A549 (cell line): ENCODE data around the gene CDH4. TPM values are rescaled to one million over a fixed set of nuclear protein-coding genes. Genes with fewer than 3 reads are reported as not detected.

Experiments
- ATAC-seq, 2 experiments: fragments of 200-7000 bp in 1 of 2; fragments of >200 bp in 1 of 2; cut with Nextera tagmentation in 1 of 2; cut with Tn5 transposase in 1 of 2; 3 replicates each; pipeline versions ENCODE4 v1.8.0 to v1.9.1; 2018 to 2020; ENCODE audit warnings: mild to moderate bottlenecking in 1 of 2, moderate library complexity in 1 of 2
- CTCF ChIA-PET: fragments of 300-600 bp; sonication (Branson Sonifier 250); formaldehyde crosslinking; extraction: SDS; loops from one replicate; lab custom pipeline; 2021; ENCODE audit warnings: antibody characterized with exemption, inconsistent platforms; lab: Yijun Ruan, JAX
- POLR2A ChIA-PET: fragments of 350-600 bp; formaldehyde crosslinking; extraction: SDS; loops from one replicate; lab custom pipeline; 2021; ENCODE audit warnings: antibody characterized with exemption, inconsistent platforms; lab: Yijun Ruan, JAX
- DNase-seq, 2 experiments: peaks; one replicate each; pipeline versions ENCODE4 v3.0.0 to v3.0.0-alpha.2; 2011 to 2016; ENCODE audit warnings: low read depth in 1 of 2, low spot score in 1 of 2
- FAIRE-seq: peaks from 2 replicates; lab custom pipeline; 2011; peaks lifted over from hg19 to GRCh38; lab: Jason Lieb, UNC
- H3K27ac ChIP-seq, 2 experiments: fragments of >200 bp; sonication (Bioruptor Twin); formaldehyde crosslinking; 3 replicates each; pipeline ENCODE4 v1.5.1; 2016 to 2017
- H3K4me1 ChIP-seq: fragments of >200 bp; sonication (Bioruptor Twin); formaldehyde crosslinking; 3 replicates; pipeline ENCODE4 v1.6.1; 2016
- H3K4me2 ChIP-seq: fragments of >200 bp; sonication (Bioruptor Twin); formaldehyde crosslinking; 3 replicates; pipeline ENCODE4 v1.6.1; 2016
- H3K4me3 ChIP-seq: fragments of >200 bp; sonication (Bioruptor Twin); formaldehyde crosslinking; 3 replicates; pipeline ENCODE4 v1.5.1; 2016
- H3K9me3 ChIP-seq: fragments of >200 bp; sonication (Bioruptor Twin); formaldehyde crosslinking; 3 replicates; pipeline ENCODE4 v1.6.1; 2016
- ATOH8 ChIP-seq: fragments of 250-450 bp; sonication (Bioruptor Pico); IDR thresholded peaks from 2 replicates; pipeline ENCODE4 v1.5.0; 2020; ENCODE audit warnings: low read depth, mild to moderate bottlenecking, moderate library complexity
- BHLHE40 ChIP-seq: IDR thresholded peaks from 2 replicates; pipeline ENCODE4 v1.6.1; 2012; ENCODE audit warnings: low read depth, low read length, inconsistent platforms
- CBX8 ChIP-seq: fragments of 200-600 bp; sonication (generic); IDR thresholded peaks from 2 replicates; pipeline ENCODE4 v1.6.1; 2016
- CHD2 ChIP-seq: fragments of 150-350 bp; IDR thresholded peaks from 2 replicates; pipeline ENCODE4 v1.6.1; 2014; ENCODE audit warnings: low read length; ENCODE audit not compliant: partially characterized antibody
- CTCF ChIP-seq: fragments of >200 bp; sonication (Bioruptor Twin); formaldehyde crosslinking; IDR thresholded peaks from 3 replicates; pipeline ENCODE4 v1.5.1; 2016
- EHMT2 ChIP-seq: fragments of 200-600 bp; sonication (generic); IDR thresholded peaks from 2 replicates; pipeline ENCODE4 v1.6.1; 2016; ENCODE audit warnings: antibody characterized with exemption, low read depth, mild to moderate bottlenecking, moderate library complexity
- EP300 ChIP-seq, 2 experiments: fragments of >200 bp; sonication (Bioruptor Twin); formaldehyde crosslinking; IDR thresholded peaks; 2 replicates in 1 of 2; 3 replicates in 1 of 2; pipeline ENCODE4 v1.6.1; 2016 to 2017
- FOSB ChIP-seq: fragments of 250-450 bp; sonication (Bioruptor Pico); IDR thresholded peaks from 2 replicates; pipeline ENCODE4 v1.5.0; 2020; ENCODE audit warnings: mild to moderate bottlenecking, moderate library complexity
- FOSL2 ChIP-seq, 2 experiments: fragments of 450-650 bp in 1 of 2; fragments of >200 bp in 1 of 2; sonication (Bioruptor Twin) in 1 of 2; formaldehyde crosslinking; IDR thresholded peaks; 2 replicates each; pipeline versions ENCODE4 v1.5.0 to v1.6.1; 2016 to 2020; ENCODE audit warnings: mild to moderate bottlenecking in 1 of 2, moderate library complexity in 1 of 2
- HOXB5 ChIP-seq: fragments of 250-450 bp; sonication (Bioruptor Pico); IDR thresholded peaks from 2 replicates; pipeline ENCODE4 v1.5.0; 2020; ENCODE audit warnings: mild to moderate bottlenecking, moderate library complexity
- JUN ChIP-seq, 2 experiments: fragments of >200 bp; sonication (Bioruptor Twin); formaldehyde crosslinking; IDR thresholded peaks; 2 replicates in 1 of 2; 3 replicates in 1 of 2; pipeline ENCODE4 v1.6.1; 2016 to 2017
- KDM1A ChIP-seq: fragments of 200-600 bp; sonication (generic); IDR thresholded peaks from 2 replicates; pipeline ENCODE4 v1.6.1; 2016; ENCODE audit warnings: low read depth, mild to moderate bottlenecking
- MAFK ChIP-seq: fragments of 450-650 bp; IDR thresholded peaks from 2 replicates; pipeline ENCODE4 v1.6.1; 2014; ENCODE audit not compliant: partially characterized antibody
- MYC ChIP-seq: IDR thresholded peaks from 2 replicates; pipeline ENCODE4 v1.6.1; 2012; ENCODE audit warnings: mild to moderate bottlenecking, inconsistent platforms, low read length, improper control_type of control experiment, borderline replicate concordance
- NR3C1 ChIP-seq: fragments of >200 bp; sonication (Bioruptor Twin); formaldehyde crosslinking; IDR thresholded peaks from 3 replicates; pipeline ENCODE4 v1.6.1; 2017
- PHF8 ChIP-seq: fragments of 200-600 bp; sonication (generic); IDR thresholded peaks from 2 replicates; pipeline ENCODE4 v1.6.1; 2016; ENCODE audit warnings: low read depth, mild to moderate bottlenecking, antibody characterized with exemption, moderate library complexity, borderline replicate concordance
- POLR2A ChIP-seq: IDR thresholded peaks from 2 replicates; pipeline ENCODE4 v1.6.1; 2012; ENCODE audit warnings: mild to moderate bottlenecking, low read length
- RAD21 ChIP-seq, 2 experiments: fragments of >200 bp in 1 of 2; sonication (Bioruptor Twin) in 1 of 2; formaldehyde crosslinking in 1 of 2; IDR thresholded peaks in 1 of 2; conservative IDR thresholded peaks in 1 of 2; 2 replicates in 1 of 2; 3 replicates in 1 of 2; pipeline ENCODE4 v1.6.1; 2012 to 2018; ENCODE audit warnings: inconsistent platforms in 1 of 2
- RARB ChIP-seq: fragments of 250-450 bp; sonication (Bioruptor Pico); IDR thresholded peaks from 2 replicates; pipeline ENCODE4 v1.8.0; 2021; ENCODE audit warnings: mild to moderate bottlenecking, moderate library complexity
- RNF2 ChIP-seq: fragments of 200-600 bp; sonication (generic); IDR thresholded peaks from 2 replicates; pipeline ENCODE4 v1.6.1; 2016; ENCODE audit warnings: low read depth, mild to moderate bottlenecking, antibody characterized with exemption, moderate library complexity, borderline replicate concordance
- TP53 ChIP-seq: fragments of 250-450 bp; sonication (Bioruptor Pico); IDR thresholded peaks from 2 replicates; pipeline ENCODE4 v1.5.0; 2021; ENCODE audit warnings: mild to moderate bottlenecking, moderate library complexity
- ZFP36 ChIP-seq: fragments of 450-650 bp; IDR thresholded peaks from 2 replicates; pipeline ENCODE4 v1.6.1; 2014; ENCODE audit warnings: borderline replicate concordance; ENCODE audit not compliant: partially characterized antibody
- ZNF302 ChIP-seq: fragments of 250-450 bp; sonication (Bioruptor Pico); IDR thresholded peaks from 2 replicates; pipeline ENCODE4 v1.9.0; 2021; ENCODE audit warnings: inconsistent platforms, mild to moderate bottlenecking, moderate library complexity
- ZSCAN20 ChIP-seq: fragments of 250-450 bp; sonication (Bioruptor Pico); IDR thresholded peaks from 2 replicates; pipeline ENCODE4 v1.8.0; 2022; ENCODE audit warnings: mild to moderate bottlenecking, moderate library complexity
- WGBS: methylation state at CpG from one replicate; pipeline ENCODE4 v1.1.6; 2017; ENCODE audit errors: missing lambda C conversion rate; 5-methylcytosine and 5-hydroxymethylcytosine counted together
- polyA plus RNA-seq, 4 experiments: library from polyadenylated mRNA; depleted of rRNA in 3 of 4; stranded (reverse); fragments of >200 nt; fragmentation: RNase III in 1 of 4; extraction: RNeasy Plus Mini Kit Qiagen cat#74134 plus additional on column Dnase treatment in 1 of 4; gene quantifications; 2 replicates in 3 of 4; 3 replicates in 1 of 4; pipeline ENCODE4 v1.2.3, GENCODE V29; 2011 to 2017
- TF ChIP-seq, protein P1 (sequence below): fragments of 250-450 bp; sonication (Bioruptor Pico); IDR thresholded peaks from 2 replicates; pipeline ENCODE4 v1.5.0; 2021; ENCODE audit warnings: mild to moderate bottlenecking, moderate library complexity, borderline replicate concordance

The CDH4 gene
- polyA plus RNA-seq, 2 of the 4 experiments (the other 2 are of a cell fraction): 3.4 to 10.3 TPM

DNA sequence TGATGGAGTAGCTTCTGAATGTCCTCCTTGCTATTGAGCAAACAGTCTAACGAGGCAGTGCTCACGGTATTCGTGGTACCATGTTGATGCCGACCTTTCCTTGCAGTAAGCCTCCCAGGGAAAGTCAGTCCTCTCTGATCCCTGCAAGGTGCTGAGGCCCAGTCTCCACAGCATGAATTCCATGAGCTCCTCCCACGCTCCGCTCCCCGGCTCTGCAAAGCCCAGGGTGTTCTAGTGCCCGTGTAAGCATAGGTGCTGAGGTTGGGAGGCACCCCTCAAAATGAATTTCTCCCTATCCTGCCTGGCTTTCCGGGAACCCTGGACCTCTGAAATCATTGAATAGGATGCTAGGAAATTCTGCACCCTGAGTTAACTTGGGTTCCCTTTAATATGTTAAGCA lies 562.7 kb downstream of the CDH4 start (continued):
- TF ChIP-seq FOSB: no peak
- TF ChIP-seq EP300 (IDR thresholded peaks at IDR 0.05): no peak
- no peak for TF ChIP-seq CHD2
- TF ChIP-seq KDM1A: no peak
- no peak for TF ChIP-seq PHF8

- Histone ChIP-seq H3K27ac (no peak overlapping the region), H3K4me2 (no peak overlapping the region), H3K4me3 (no peak overlapping the region), H3K4me1 (no peaks in the 10 kb centered on the region), H3K9me3 (no peaks in the 10 kb centered on the region)
- WGBS: 77% methylated on average over 15 of the region's 15 CpGs
- CTCF ChIA-PET: interaction anchor here (1.0 kb wide), 1 partner anchor 40 kb away, joined by 3 read pairs; no protein-coding TSS in a partner anchor
- POLR2A ChIA-PET: no interaction called here
- DNase-seq (no peak), FAIRE-seq (no peak), ATAC-seq (no peak)
- TF ChIP-seq MAFK (no peak), POLR2A (no peak), ZFP36 (no peak), ZNF302 (no peak), ATOH8 (CRISPR knock-in tag) (no peak), FOSL2 (IDR thresholded peaks at IDR 0.05) (no peak), FOSL2 (CRISPR knock-in tag; IDR thresholded peaks at IDR 0.05) (no peak), CTCF (no peak), HOXB5 (no peak), JUN (IDR thresholded peaks at IDR 0.05) (no peak), NR3C1 (no peak), MYC (no peak), EHMT2 (no peak), RARB (CRISPR knock-in tag) (no peak), BHLHE40 (no peak), TP53 (no peak)
- TF ChIP-seq, protein P1, sequence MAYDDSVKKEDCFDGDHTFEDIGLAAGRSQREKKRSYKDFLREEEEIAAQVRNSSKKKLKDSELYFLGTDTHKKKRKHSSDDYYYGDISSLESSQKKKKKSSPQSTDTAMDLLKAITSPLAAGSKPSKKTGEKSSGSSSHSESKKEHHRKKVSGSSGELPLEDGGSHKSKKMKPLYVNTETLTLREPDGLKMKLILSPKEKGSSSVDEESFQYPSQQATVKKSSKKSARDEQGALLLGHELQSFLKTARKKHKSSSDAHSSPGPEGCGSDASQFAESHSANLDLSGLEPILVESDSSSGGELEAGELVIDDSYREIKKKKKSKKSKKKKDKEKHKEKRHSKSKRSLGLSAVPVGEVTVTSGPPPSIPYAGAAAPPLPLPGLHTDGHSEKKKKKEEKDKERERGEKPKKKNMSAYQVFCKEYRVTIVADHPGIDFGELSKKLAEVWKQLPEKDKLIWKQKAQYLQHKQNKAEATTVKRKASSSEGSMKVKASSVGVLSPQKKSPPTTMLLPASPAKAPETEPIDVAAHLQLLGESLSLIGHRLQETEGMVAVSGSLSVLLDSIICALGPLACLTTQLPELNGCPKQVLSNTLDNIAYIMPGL (CRISPR knock-in tag): no peak
These were observed 563.1 kb downstream of the CDH4 start for GRCh38 chr20:61815176-61815575.

DNA sequence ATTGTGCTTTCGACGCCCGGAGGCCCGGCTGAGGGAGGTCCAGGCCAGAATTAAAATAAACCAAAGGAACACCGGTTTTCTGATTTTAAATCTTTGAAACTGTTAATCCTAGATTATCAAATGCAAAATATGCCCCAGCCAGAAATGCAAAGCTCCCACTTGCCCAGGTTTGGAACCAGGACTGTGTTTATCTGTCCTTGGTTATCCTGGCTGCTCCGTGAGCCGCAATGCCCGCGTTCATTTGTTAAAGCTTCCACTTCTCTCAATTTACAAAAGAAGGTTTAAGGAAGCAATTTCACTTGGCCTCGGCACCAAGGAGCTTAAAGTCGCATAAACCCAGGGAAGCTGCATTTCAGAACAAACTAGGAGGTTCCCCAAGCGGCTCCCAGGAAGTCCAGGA lies 563.6 kb downstream of the CDH4 start:
- no peak overlapping the region for H3K4me3 ChIP-seq
- DNase-seq (no peak), FAIRE-seq (no peak), ATAC-seq (no peak)
- ChIA-PET POLR2A (no interaction called here), CTCF (no interaction called here)
- H3K4me1 ChIP-seq: no peaks in the 10 kb centered on the region
- H3K4me2 ChIP-seq: no peak overlapping the region
- WGBS: 80% methylated on average over 12 of the region's 12 CpGs
- no peaks in the 10 kb centered on the region for H3K9me3 ChIP-seq
- no peak overlapping the region for H3K27ac ChIP-seq
- TF ChIP-seq RAD21 (conservative IDR thresholded peaks at IDR 0.05 in 1 of 2, IDR thresholded peaks at IDR 0.05 in 1 of 2) (no peak), ZSCAN20 (CRISPR knock-in tag) (no peak), RNF2 (no peak), NR3C1 (no peak), CBX8 (no peak), KDM1A (no peak)
